HepG2 (cell line): ENCODE results near the gene RNF222. TPM values are rescaled to one million over a fixed set of nuclear protein-coding genes. Genes with fewer than 3 reads are reported as not detected.
A peak's percentile ranks its signal among the peaks of the same experiment; 100 is the strongest.

Experiments used
- AKAP8 ChIP-seq: sonication (generic); formaldehyde crosslinking; IDR thresholded peaks from 2 replicates; pipeline ENCODE4 v1.5.1; 2020; ENCODE audit warnings: mild to moderate bottlenecking, missing genetic modification reagents
- FIP1L1 ChIP-seq: fragments of 200-400 bp; formaldehyde crosslinking; IDR thresholded peaks from 2 replicates; pipeline ENCODE4 v1.6.1; 2018; ENCODE audit warnings: low read depth, mild to moderate bottlenecking, low read length, moderate library complexity, borderline replicate concordance; ENCODE audit not compliant: insufficient read depth
- FOSL1 ChIP-seq: sonication (generic); formaldehyde crosslinking; IDR thresholded peaks from 2 replicates; pipeline ENCODE4 v1.9.0; 2021; ENCODE audit warnings: missing genetic modification reagents, borderline replicate concordance
- FOXK1 ChIP-seq: sonication (generic); formaldehyde crosslinking; IDR thresholded peaks from 2 replicates; pipeline ENCODE4 v1.4.0; 2020; ENCODE audit warnings: low read depth, missing genetic modification reagents, borderline replicate concordance
- HHEX ChIP-seq: IDR thresholded peaks from 2 replicates; pipeline ENCODE4 v1.6.1; 2016; ENCODE audit warnings: control low read depth
- HMG20A ChIP-seq: IDR thresholded peaks from 2 replicates; pipeline ENCODE4 v1.6.1; 2016; ENCODE audit warnings: borderline replicate concordance
- KDM1A ChIP-seq: IDR thresholded peaks from 2 replicates; pipeline ENCODE4 v1.6.1; 2016; ENCODE audit warnings: missing compliant biosample characterization
- KDM4B ChIP-seq: sonication (generic); formaldehyde crosslinking; IDR thresholded peaks from 2 replicates; pipeline ENCODE4 v1.4.0; 2020; ENCODE audit warnings: missing genetic modification reagents
- MZF1 ChIP-seq: sonication (generic); formaldehyde crosslinking; IDR thresholded peaks from 2 replicates; pipeline ENCODE4 v1.8.1; 2023; ENCODE audit warnings: mild to moderate bottlenecking, missing genetic modification reagents, borderline replicate concordance
- POLR2AphosphoS5 ChIP-seq: IDR thresholded peaks from 2 replicates; pipeline ENCODE4 v1.6.1; 2012; ENCODE audit warnings: low read depth, low read length
- ZFP91 ChIP-seq: sonication (generic); formaldehyde crosslinking; IDR thresholded peaks from 2 replicates; pipeline ENCODE4 v1.9.0; 2022; ENCODE audit warnings: missing genetic modification reagents, mild to moderate bottlenecking, borderline replicate concordance
- ZNF34 ChIP-seq: sonication (generic); formaldehyde crosslinking; IDR thresholded peaks from 2 replicates; pipeline ENCODE4 v1.4.0; 2020; ENCODE audit warnings: mild to moderate bottlenecking, missing genetic modification reagents, borderline replicate concordance
- ZNF891 ChIP-seq: sonication (generic); formaldehyde crosslinking; IDR thresholded peaks from 2 replicates; pipeline ENCODE4 v1.5.0; 2020; ENCODE audit warnings: mild to moderate bottlenecking, missing genetic modification reagents
- polyA plus RNA-seq, 8 experiments: library from polyadenylated mRNA; depleted of rRNA in 3 of 8; stranded (reverse) in 7 of 8; unstranded in 1 of 8; fragments of >200 nt; fragmentation: Illumina TruSeq in 4 of 8; extraction: Trizol in 4 of 8; gene quantifications; 2 replicates each; pipeline versions ENCODE4 v1.2.1 to v1.2.3, GENCODE V29; 2011 to 2016; ENCODE audit warnings: low read depth in 4 of 8, missing spikeins in 1 of 8, mixed read lengths in 1 of 8; ENCODE audit not compliant: insufficient read depth in 1 of 8
- total RNA-seq, 5 experiments: library from RNA; depleted of rRNA; stranded (reverse); fragments of >200 nt; fragmentation: Illumina TruSeq; extraction: Trizol; gene quantifications; 2 replicates each; pipeline ENCODE4 v1.2.3, GENCODE V29; 2016; ENCODE audit warnings: low read depth in 1 of 5
- TF ChIP-seq, protein P1 (sequence below): sonication (generic); formaldehyde crosslinking; IDR thresholded peaks from 2 replicates; pipeline ENCODE4 v1.8.0; 2022; ENCODE audit warnings: mild to moderate bottlenecking, missing genetic modification reagents, moderate library complexity
- TF ChIP-seq, protein P2 (sequence below): sonication (generic); formaldehyde crosslinking; IDR thresholded peaks from 2 replicates; pipeline ENCODE4 v1.4.0; 2020; ENCODE audit warnings: mild to moderate bottlenecking, missing genetic modification reagents
- TF ChIP-seq, protein P3 (sequence below): sonication (generic); formaldehyde crosslinking; IDR thresholded peaks from one replicate; pipeline ENCODE4 v1.5.1; 2020; ENCODE audit warnings: mild to moderate bottlenecking, missing genetic modification reagents; ENCODE audit errors: not compliant biosample characterization

Gene RNF222
- total and polyA plus RNA-seq, 2 of the 13 experiments (the other 11 are each of a cell fraction or from before 2014, with no cell fraction given), result not detected

- TF ChIP-seq ZNF34 (CRISPR knock-in tag) (no peak), KDM4B (CRISPR knock-in tag) (no peak), ZNF891 (CRISPR knock-in tag) (no peak), POLR2AphosphoS5 (no peak), FIP1L1 (no peak), HMG20A (CRISPR knock-in tag) (peak; percentile 98), FOXK1 (CRISPR knock-in tag) (peak; percentile 100), KDM1A (CRISPR knock-in tag) (peak; percentile 69; the same call in 1 of the 2 replicates), ZFP91 (CRISPR knock-in tag) (no peak), AKAP8 (no peak), HHEX (CRISPR knock-in tag) (peak; percentile 71; the same call in 1 of the 2 replicates), MZF1 (no peak), FOSL1 (no peak)
- TF ChIP-seq, protein P1, sequence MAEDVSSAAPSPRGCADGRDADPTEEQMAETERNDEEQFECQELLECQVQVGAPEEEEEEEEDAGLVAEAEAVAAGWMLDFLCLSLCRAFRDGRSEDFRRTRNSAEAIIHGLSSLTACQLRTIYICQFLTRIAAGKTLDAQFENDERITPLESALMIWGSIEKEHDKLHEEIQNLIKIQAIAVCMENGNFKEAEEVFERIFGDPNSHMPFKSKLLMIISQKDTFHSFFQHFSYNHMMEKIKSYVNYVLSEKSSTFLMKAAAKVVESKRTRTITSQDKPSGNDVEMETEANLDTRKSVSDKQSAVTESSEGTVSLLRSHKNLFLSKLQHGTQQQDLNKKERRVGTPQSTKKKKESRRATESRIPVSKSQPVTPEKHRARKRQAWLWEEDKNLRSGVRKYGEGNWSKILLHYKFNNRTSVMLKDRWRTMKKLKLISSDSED, result no peak
- TF ChIP-seq, protein P2, sequence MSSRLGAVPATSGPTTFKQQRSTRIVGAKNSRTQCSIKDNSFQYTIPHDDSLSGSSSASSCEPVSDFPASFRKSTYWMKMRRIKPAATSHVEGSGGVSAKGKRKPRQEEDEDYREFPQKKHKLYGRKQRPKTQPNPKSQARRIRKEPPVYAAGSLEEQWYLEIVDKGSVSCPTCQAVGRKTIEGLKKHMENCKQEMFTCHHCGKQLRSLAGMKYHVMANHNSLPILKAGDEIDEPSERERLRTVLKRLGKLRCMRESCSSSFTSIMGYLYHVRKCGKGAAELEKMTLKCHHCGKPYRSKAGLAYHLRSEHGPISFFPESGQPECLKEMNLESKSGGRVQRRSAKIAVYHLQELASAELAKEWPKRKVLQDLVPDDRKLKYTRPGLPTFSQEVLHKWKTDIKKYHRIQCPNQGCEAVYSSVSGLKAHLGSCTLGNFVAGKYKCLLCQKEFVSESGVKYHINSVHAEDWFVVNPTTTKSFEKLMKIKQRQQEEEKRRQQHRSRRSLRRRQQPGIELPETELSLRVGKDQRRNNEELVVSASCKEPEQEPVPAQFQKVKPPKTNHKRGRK, result no peak
- TF ChIP-seq, protein P3, sequence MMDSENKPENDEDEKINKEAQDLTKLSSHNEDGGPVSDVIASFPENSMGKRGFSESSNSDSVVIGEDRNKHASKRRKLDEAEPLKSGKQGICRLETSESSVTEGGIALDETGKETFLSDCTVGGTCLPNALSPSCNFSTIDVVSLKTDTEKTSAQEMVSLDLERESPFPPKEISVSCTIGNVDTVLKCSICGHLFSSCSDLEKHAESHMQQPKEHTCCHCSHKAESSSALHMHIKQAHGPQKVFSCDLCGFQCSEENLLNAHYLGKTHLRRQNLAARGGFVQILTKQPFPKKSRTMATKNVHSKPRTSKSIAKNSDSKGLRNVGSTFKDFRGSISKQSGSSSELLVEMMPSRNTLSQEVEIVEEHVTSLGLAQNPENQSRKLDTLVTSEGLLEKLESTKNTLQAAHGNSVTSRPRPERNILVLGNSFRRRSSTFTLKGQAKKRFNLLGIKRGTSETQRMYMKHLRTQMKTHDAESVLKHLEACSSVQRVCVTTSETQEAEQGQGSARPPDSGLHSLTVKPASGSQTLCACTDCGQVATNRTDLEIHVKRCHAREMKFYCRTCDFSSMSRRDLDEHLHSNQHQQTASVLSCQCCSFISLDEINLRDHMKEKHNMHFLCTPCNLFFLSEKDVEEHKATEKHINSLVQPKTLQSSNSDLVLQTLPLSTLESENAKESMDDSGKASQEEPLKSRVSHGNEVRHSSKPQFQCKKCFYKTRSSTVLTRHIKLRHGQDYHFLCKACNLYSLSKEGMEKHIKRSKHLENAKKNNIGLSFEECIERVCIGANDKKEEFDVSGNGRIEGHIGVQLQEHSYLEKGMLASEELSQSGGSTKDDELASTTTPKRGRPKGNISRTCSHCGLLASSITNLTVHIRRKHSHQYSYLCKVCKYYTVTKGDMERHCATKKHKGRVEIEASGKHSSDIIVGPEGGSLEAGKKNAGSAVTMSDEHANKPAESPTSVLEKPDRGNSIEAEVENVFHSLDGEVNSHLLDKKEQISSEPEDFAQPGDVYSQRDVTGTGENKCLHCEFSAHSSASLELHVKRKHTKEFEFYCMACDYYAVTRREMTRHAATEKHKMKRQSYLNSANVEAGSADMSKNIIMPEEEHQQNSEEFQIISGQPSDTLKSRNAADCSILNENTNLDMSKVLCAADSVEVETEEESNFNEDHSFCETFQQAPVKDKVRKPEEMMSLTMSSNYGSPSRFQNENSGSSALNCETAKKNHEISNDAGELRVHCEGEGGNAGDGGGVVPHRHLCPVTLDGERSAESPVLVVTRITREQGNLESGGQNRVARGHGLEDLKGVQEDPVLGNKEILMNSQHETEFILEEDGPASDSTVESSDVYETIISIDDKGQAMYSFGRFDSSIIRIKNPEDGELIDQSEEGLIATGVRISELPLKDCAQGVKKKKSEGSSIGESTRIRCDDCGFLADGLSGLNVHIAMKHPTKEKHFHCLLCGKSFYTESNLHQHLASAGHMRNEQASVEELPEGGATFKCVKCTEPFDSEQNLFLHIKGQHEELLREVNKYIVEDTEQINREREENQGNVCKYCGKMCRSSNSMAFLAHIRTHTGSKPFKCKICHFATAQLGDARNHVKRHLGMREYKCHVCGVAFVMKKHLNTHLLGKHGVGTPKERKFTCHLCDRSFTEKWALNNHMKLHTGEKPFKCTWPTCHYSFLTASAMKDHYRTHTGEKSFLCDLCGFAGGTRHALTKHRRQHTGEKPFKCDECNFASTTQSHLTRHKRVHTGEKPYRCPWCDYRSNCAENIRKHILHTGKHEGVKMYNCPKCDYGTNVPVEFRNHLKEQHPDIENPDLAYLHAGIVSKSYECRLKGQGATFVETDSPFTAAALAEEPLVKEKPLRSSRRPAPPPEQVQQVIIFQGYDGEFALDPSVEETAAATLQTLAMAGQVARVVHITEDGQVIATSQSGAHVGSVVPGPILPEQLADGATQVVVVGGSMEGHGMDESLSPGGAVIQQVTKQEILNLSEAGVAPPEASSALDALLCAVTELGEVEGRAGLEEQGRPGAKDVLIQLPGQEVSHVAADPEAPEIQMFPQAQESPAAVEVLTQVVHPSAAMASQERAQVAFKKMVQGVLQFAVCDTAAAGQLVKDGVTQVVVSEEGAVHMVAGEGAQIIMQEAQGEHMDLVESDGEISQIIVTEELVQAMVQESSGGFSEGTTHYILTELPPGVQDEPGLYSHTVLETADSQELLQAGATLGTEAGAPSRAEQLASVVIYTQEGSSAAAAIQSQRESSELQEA (CRISPR knock-in tag), result no peak
These were observed 22.7 kb upstream of the RNF222 start (continued) for GRCh38 chr17:8420041-8420934.
